LHCN-M2 (cell line): ENCODE results near the gene WNT10A. TPM values are rescaled to one million over a fixed set of nuclear protein-coding genes. Genes with fewer than 3 reads are reported as not detected.
"Not testable (repeated sequence)": the region's sequence is repeated elsewhere in the genome, so short reads cannot be mapped to it uniquely, and the experiment has no call there.

ENCODE experiments used
- DNase-seq: peaks from one replicate; pipeline ENCODE4 v3.0.0-alpha.2; 2012; ENCODE audit warnings: low read depth
- total RNA-seq: library from RNA; depleted of rRNA; stranded (reverse); fragments of >200 nt; gene quantifications from 2 replicates; pipeline ENCODE4 v1.2.3, GENCODE V29; 2014; rRNA removed

Gene WNT10A
- total RNA-seq, 1 experiment from 2014 or later, result 0.06 TPM

- DNase-seq, result not testable (repeated sequence)
Measured at GRCh38 chr2:218930488-218930887, 49.8 kb downstream of the WNT10A start.

GRCh38 chr2:218931751-218932150 is 51.1 kb downstream of the WNT10A start:
- DNase-seq, result not testable (repeated sequence)

Other genes starting within 250 kb of the WNT10A start
- 15.0 and 15.8 TPM in 2 replicates for gene ZNF142, start 221.2 kb upstream of the WNT10A start, total RNA-seq
- gene BCS1L, start 221.2 kb upstream of the WNT10A start, total RNA-seq, result 38.3 and 50.6 TPM in 2 replicates
- gene RNF25, start 208.8 kb upstream of the WNT10A start, total RNA-seq, result 38.1 and 40.5 TPM in 2 replicates
- gene STK36, start 208.8 kb upstream of the WNT10A start, total RNA-seq, result 20.3 and 25.8 TPM in 2 replicates
- gene TTLL4, start 170.0 kb upstream of the WNT10A start, total RNA-seq, result 10.1 and 12.1 TPM in 2 replicates
- gene CYP27A1, start 98.7 kb upstream of the WNT10A start, total RNA-seq, result 6.1 TPM in 2 replicates
- 0.46 TPM in 1 of 2 replicates, not detected in the other for gene PRKAG3, start 49.0 kb upstream of the WNT10A start, total RNA-seq
- 0.23 TPM in 1 of 2 replicates, not detected in the other for gene WNT6, start 21.0 kb upstream of the WNT10A start, total RNA-seq
- 0.17 and 0.38 TPM in 2 replicates for gene CDK5R2, start 78.8 kb downstream of the WNT10A start, total RNA-seq
- not detected in 2 replicates for gene FEV, start 104.3 kb downstream of the WNT10A start, total RNA-seq
- gene CRYBA2, start 112.6 kb downstream of the WNT10A start, total RNA-seq, result not detected in 2 replicates
- gene CFAP65, start 160.7 kb downstream of the WNT10A start, total RNA-seq, result under 0.01 TPM in 1 of 2 replicates, not detected in the other
- gene IHH, start 180.1 kb downstream of the WNT10A start, total RNA-seq, result not detected in 2 replicates